Hepatocyte (in vitro differentiated cells): Measurements from ENCODE around the gene MEX3A. TPM values are rescaled to one million over a fixed set of nuclear protein-coding genes. Genes with fewer than 3 reads are reported as not detected.

Experiments
- polyA plus RNA-seq: library from polyadenylated mRNA; unstranded; fragments of >200 nt; fragmentation: Nextera tagmentation; extraction: Ambion mirVana; gene quantifications from 2 replicates; pipeline ENCODE4 v1.2.1, GENCODE V29; 2016
- total RNA-seq: library from RNA; depleted of rRNA; stranded (reverse); fragments of >200 nt; gene quantifications from 2 replicates; pipeline ENCODE4 v1.2.3, GENCODE V29; 2014

The MEX3A gene
- total and polyA plus RNA-seq, 2 experiments from 2014 or later = 9.3 to 12.0 TPM

Other genes starting within 250 kb of the MEX3A start
- gene GON4L, start 225.3 kb downstream of the MEX3A start, total RNA-seq = 17.2 and 20.8 TPM in 2 replicates
- 33.3 and 40.8 TPM in 2 replicates for gene GON4L, start 225.3 kb downstream of the MEX3A start, polyA plus RNA-seq
- 1.3 and 2.0 TPM in 2 replicates for gene SYT11, start 222.9 kb downstream of the MEX3A start, total RNA-seq
- gene SYT11, start 222.9 kb downstream of the MEX3A start, polyA plus RNA-seq = 0.39 and 0.71 TPM in 2 replicates
- 23.8 and 33.5 TPM in 2 replicates for gene RIT1, start 171.1 kb downstream of the MEX3A start, total RNA-seq
- gene RIT1, start 171.1 kb downstream of the MEX3A start, polyA plus RNA-seq = 17.6 and 21.9 TPM in 2 replicates
- gene KHDC4, start 148.1 kb downstream of the MEX3A start, total RNA-seq = 33.2 and 40.3 TPM in 2 replicates
- gene KHDC4, start 148.1 kb downstream of the MEX3A start, polyA plus RNA-seq = 15.7 and 28.0 TPM in 2 replicates
- gene RXFP4, start 140.8 kb downstream of the MEX3A start, total RNA-seq = 0.83 TPM in 1 of 2 replicates, not detected in the other
- gene RXFP4, start 140.8 kb downstream of the MEX3A start, polyA plus RNA-seq = not detected in 2 replicates
- 36.5 and 46.9 TPM in 2 replicates for gene ARHGEF2, start 103.9 kb downstream of the MEX3A start, total RNA-seq
- 27.1 and 30.1 TPM in 2 replicates for gene ARHGEF2, start 103.9 kb downstream of the MEX3A start, polyA plus RNA-seq
- 393 and 416 TPM in 2 replicates for gene SSR2, start 61.5 kb downstream of the MEX3A start, total RNA-seq
- 326 and 360 TPM in 2 replicates for gene SSR2, start 61.5 kb downstream of the MEX3A start, polyA plus RNA-seq
- gene UBQLN4, start 28.7 kb downstream of the MEX3A start, total RNA-seq = 35.3 and 37.8 TPM in 2 replicates
- 29.5 and 35.5 TPM in 2 replicates for gene UBQLN4, start 28.7 kb downstream of the MEX3A start, polyA plus RNA-seq
- 48.5 and 73.1 TPM in 2 replicates for gene LAMTOR2, start 27.7 kb downstream of the MEX3A start, total RNA-seq
- 142 and 165 TPM in 2 replicates for gene LAMTOR2, start 27.7 kb downstream of the MEX3A start, polyA plus RNA-seq
- gene RAB25, start 21.3 kb downstream of the MEX3A start, total RNA-seq = 71.1 and 77.9 TPM in 2 replicates
- 91.6 and 106 TPM in 2 replicates for gene RAB25, start 21.3 kb downstream of the MEX3A start, polyA plus RNA-seq
- 161 and 208 TPM in 2 replicates for gene LMNA, start 32.2 kb upstream of the MEX3A start, total RNA-seq
- 345 and 402 TPM in 2 replicates for gene LMNA, start 32.2 kb upstream of the MEX3A start, polyA plus RNA-seq
- gene SEMA4A, start 71.1 kb upstream of the MEX3A start, total RNA-seq = 1.4 and 2.1 TPM in 2 replicates
- gene SEMA4A, start 71.1 kb upstream of the MEX3A start, polyA plus RNA-seq = 1.3 and 2.6 TPM in 2 replicates
- 16.9 TPM in 2 replicates for gene SLC25A44, start 111.6 kb upstream of the MEX3A start, total RNA-seq
- gene SLC25A44, start 111.6 kb upstream of the MEX3A start, polyA plus RNA-seq = 18.1 and 19.3 TPM in 2 replicates
- 60.7 and 81.4 TPM in 2 replicates for gene PMF1, start 130.5 kb upstream of the MEX3A start, total RNA-seq
- 77.1 and 96.9 TPM in 2 replicates for gene PMF1, start 130.5 kb upstream of the MEX3A start, polyA plus RNA-seq
- gene BGLAP, start 159.7 kb upstream of the MEX3A start, total RNA-seq = 0.17 and 0.60 TPM in 2 replicates
- 0.64 and 3.3 TPM in 2 replicates for gene BGLAP, start 159.7 kb upstream of the MEX3A start, polyA plus RNA-seq
- gene PAQR6, start 165.6 kb upstream of the MEX3A start, total RNA-seq = 3.3 and 4.5 TPM in 2 replicates
- 12.0 and 14.8 TPM in 2 replicates for gene PAQR6, start 165.6 kb upstream of the MEX3A start, polyA plus RNA-seq
- 64.3 and 65.9 TPM in 2 replicates for gene SMG5, start 200.4 kb upstream of the MEX3A start, total RNA-seq
- gene SMG5, start 200.4 kb upstream of the MEX3A start, polyA plus RNA-seq = 54.9 and 63.8 TPM in 2 replicates
- gene TMEM79, start 201.9 kb upstream of the MEX3A start, total RNA-seq = 3.3 and 3.4 TPM in 2 replicates
- gene TMEM79, start 201.9 kb upstream of the MEX3A start, polyA plus RNA-seq = 8.5 and 15.7 TPM in 2 replicates
- gene GLMP, start 213.2 kb upstream of the MEX3A start, total RNA-seq = 158 and 186 TPM in 2 replicates
- gene GLMP, start 213.2 kb upstream of the MEX3A start, polyA plus RNA-seq = 169 and 206 TPM in 2 replicates
- not detected in 2 replicates for gene VHLL, start 216.8 kb upstream of the MEX3A start, total RNA-seq
- not detected in 2 replicates for gene VHLL, start 216.8 kb upstream of the MEX3A start, polyA plus RNA-seq